ENCODE results near the gene IGSF3.
"Not testable (repeated sequence)": the region's sequence is repeated elsewhere in the genome, so short reads cannot be mapped to it uniquely, and the experiment has no call there.

The IGSF3 gene

GRCh38 chr1:116671912-116672311 lies 4.4 kb upstream of the IGSF3 start:
- no peaks in the 10 kb centered on the region for H3K9me3 ChIP-seq (ENCODE audit: low read length)
- no peaks in the 10 kb centered on the region for H3K27me3 ChIP-seq (ENCODE audit: control insufficient read depth in 1 of 2, insufficient read depth in 2 of 2, low read length in 2 of 2)
- no peak overlapping the region for H3K9ac ChIP-seq (ENCODE audit: low read length)
- H3K36me3 ChIP-seq (ENCODE audit: insufficient read depth, low read length) = no peaks in the 10 kb centered on the region
- no peak overlapping the region for H3K27ac ChIP-seq (ENCODE audit: low read depth, low read length)
- H3K4me1 ChIP-seq (ENCODE audit: insufficient read depth, low read length) = no peaks in the 10 kb centered on the region
- no peak overlapping the region for H3K4me3 ChIP-seq (ENCODE audit: low read depth in 1 of 2, low read length in 2 of 2)

- no peaks in the 10 kb centered on the region for H3K4me1 ChIP-seq (ENCODE audit: insufficient read depth, low read length)
- H3K27ac ChIP-seq (ENCODE audit: low read depth, low read length) = no peak overlapping the region
- H3K36me3 ChIP-seq (ENCODE audit: insufficient read depth, low read length) = no peaks in the 10 kb centered on the region
- no peak overlapping the region for H3K9ac ChIP-seq (ENCODE audit: low read length)
- no peaks in the 10 kb centered on the region for H3K9me3 ChIP-seq (ENCODE audit: low read length)
- no peak overlapping the region for H3K4me3 ChIP-seq (ENCODE audit: low read depth in 1 of 2, low read length in 2 of 2)
- H3K27me3 ChIP-seq (ENCODE audit: control insufficient read depth in 1 of 2, insufficient read depth in 2 of 2, low read length in 2 of 2) = no peaks in the 10 kb centered on the region
Observed at GRCh38 chr1:116671072-116671760, 3.7 kb upstream of the IGSF3 start.

DNA sequence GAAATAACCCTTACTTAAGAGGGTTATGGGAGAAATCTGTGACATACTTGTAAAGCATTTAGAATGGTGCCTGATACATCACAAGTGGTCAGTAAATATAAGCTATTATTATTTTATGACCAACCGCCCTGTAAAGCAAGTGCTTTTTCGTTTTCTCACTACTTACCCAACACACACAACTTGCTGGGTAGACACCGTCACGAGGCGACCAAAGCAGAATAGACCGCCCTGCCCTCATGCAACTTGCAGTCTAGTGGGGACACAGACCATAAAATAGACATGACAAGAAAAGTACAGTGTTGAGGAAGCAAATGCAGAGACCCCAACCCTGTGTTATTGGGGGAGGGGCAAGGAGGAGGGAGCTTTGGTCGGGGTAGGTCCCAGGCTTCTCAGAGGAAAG lies 744 bp upstream of the IGSF3 start:
- Histone ChIP-seq H3K9ac (ENCODE audit: low read length) (no peak overlapping the region), H3K4me1 (ENCODE audit: insufficient read depth, low read length) (no peaks in the 10 kb centered on the region), H3K9me3 (ENCODE audit: low read length) (no peaks in the 10 kb centered on the region), H3K4me3 (ENCODE audit: low read depth in 1 of 2, low read length in 2 of 2) (peak overlapping the region in 1 of 2 donors; percentile 82), H3K27ac (ENCODE audit: low read depth, low read length) (peak overlapping the region; percentile 13), H3K36me3 (ENCODE audit: insufficient read depth, low read length) (no peaks in the 10 kb centered on the region), H3K27me3 (ENCODE audit: control insufficient read depth in 1 of 2, insufficient read depth in 2 of 2, low read length in 2 of 2) (no peaks in the 10 kb centered on the region)

GRCh38 chr1:116667078-116667574 lies 407 bp downstream of the IGSF3 start:
- Histone ChIP-seq H3K27ac (ENCODE audit: low read depth, low read length) (no peak overlapping the region), H3K4me1 (ENCODE audit: insufficient read depth, low read length) (no peaks in the 10 kb centered on the region), H3K9me3 (ENCODE audit: low read length) (no peaks in the 10 kb centered on the region), H3K4me3 (ENCODE audit: low read depth in 1 of 2, low read length in 2 of 2) (peak overlapping the region; percentile 71 to 82), H3K27me3 (ENCODE audit: control insufficient read depth in 1 of 2, insufficient read depth in 2 of 2, low read length in 2 of 2) (no peaks in the 10 kb centered on the region), H3K36me3 (ENCODE audit: insufficient read depth, low read length) (no peaks in the 10 kb centered on the region), H3K9ac (ENCODE audit: low read length) (no peak overlapping the region)

DNA sequence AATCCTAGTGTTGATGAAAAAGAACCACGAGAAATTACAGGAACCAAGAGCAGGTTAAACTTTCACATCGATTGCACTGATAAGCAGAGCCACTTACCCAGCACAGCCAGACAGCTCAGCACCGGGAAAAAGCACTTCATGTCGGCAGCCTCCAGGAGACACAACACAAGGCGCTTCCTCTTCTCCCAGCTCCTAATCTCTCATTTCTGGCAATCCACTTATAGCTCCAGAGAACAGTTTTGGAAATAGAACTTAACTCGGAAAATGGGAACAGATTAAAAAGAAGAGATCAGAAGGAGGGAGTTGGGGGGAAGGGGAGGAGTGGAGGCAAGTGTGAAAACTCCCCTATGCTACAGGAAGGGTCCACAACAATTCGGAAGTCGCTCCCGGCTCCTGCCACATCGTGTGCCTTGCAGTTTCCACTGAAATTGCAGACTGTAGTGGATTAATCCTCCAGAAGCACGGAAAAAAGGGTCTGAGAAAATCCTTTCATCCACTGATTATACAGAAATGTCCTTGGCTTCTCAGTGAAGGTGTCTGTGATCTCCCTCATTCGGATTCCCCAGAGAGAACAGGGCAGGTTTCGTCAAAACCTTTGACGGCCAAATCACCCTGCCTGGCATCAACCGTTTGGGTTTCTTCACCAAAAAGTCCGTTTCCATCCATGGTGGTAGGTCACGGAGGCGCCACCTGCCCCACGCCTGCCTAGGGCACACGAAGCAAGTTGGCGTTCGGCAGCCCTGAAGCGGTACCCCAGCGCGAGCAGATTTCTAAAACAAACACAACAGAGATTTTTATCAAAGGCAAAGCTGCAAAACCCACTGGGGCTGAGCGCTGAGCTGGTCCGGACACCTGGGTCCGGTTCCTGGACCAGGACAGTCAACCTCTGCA lies 1.1 kb downstream of the IGSF3 start:
- H3K27ac ChIP-seq (ENCODE audit: low read depth, low read length) = peak overlapping the region; percentile 3

DNA sequence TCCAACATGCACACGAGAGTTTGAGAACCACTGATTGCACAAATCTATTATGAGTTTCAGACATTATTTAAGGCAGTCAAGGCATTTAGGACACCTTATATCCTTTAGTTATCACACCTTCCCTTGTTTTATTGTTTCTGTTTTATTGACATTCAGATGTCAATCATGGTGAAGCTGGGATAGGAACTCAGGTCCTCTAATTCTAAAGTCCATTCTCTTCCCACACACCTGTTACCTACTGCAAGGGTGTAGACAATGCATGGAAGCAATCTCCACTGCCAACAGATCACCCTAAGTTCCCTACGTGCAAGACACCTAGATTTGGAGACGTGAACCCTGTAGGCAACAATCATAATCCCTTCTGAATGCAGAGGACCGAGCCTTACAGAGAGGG lies 2.6 kb downstream of the IGSF3 start:
- Histone ChIP-seq H3K36me3 (ENCODE audit: insufficient read depth, low read length) (no peaks in the 10 kb centered on the region), H3K9ac (ENCODE audit: low read length) (no peak overlapping the region), H3K27me3 (ENCODE audit: control insufficient read depth in 1 of 2, insufficient read depth in 2 of 2, low read length in 2 of 2) (no peaks in the 10 kb centered on the region), H3K4me3 (ENCODE audit: low read depth in 1 of 2, low read length in 2 of 2) (no peak overlapping the region), H3K9me3 (ENCODE audit: low read length) (no peaks in the 10 kb centered on the region), H3K4me1 (ENCODE audit: insufficient read depth, low read length) (no peaks in the 10 kb centered on the region), H3K27ac (ENCODE audit: low read depth, low read length) (no peak overlapping the region)

More for the DNA sequence above, 1.1 kb downstream of the IGSF3 start:
- Histone ChIP-seq H3K4me1 (ENCODE audit: insufficient read depth, low read length) (no peaks in the 10 kb centered on the region), H3K36me3 (ENCODE audit: insufficient read depth, low read length) (no peaks in the 10 kb centered on the region), H3K9ac (ENCODE audit: low read length) (no peak overlapping the region), H3K27me3 (ENCODE audit: control insufficient read depth in 1 of 2, insufficient read depth in 2 of 2, low read length in 2 of 2) (no peaks in the 10 kb centered on the region), H3K9me3 (ENCODE audit: low read length) (no peaks in the 10 kb centered on the region), H3K4me3 (ENCODE audit: low read depth in 1 of 2, low read length in 2 of 2) (peak overlapping the region; percentile 71 to 82)

DNA sequence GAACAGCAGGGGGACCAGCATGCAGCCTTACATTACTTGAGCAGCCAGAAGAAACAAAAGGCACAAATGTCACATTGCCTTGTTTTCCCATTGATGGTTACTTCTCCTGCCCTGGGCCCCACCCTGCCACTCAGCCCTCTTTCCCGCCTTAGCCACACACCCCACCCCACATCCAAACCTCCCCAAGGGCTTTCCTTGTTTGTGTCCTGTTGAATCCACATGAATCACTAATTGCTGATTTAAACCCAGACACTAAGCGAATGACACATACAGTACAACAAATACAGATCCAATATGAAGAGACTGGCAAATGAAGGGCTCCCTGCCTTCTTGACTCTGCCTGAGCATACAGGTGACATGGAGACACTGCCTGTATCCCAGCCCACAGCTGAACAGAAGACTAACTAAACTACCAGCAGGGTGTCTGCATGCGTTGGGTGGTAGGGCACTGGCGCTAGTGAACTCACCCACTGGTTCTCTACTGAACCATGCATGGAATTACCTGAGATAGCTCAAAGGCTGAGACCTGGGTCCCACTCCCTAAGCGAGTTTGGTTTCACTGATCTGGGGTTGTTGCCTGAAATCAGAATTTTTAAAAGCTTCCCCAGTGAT lies 3.1 kb downstream of the IGSF3 start:
- Histone ChIP-seq H3K36me3 (ENCODE audit: insufficient read depth, low read length) (no peaks in the 10 kb centered on the region), H3K27me3 (ENCODE audit: control insufficient read depth in 1 of 2, insufficient read depth in 2 of 2, low read length in 2 of 2) (no peaks in the 10 kb centered on the region), H3K9ac (ENCODE audit: low read length) (no peak overlapping the region), H3K4me3 (ENCODE audit: low read depth in 1 of 2, low read length in 2 of 2) (no peak overlapping the region), H3K27ac (ENCODE audit: low read depth, low read length) (no peak overlapping the region), H3K9me3 (ENCODE audit: low read length) (no peaks in the 10 kb centered on the region), H3K4me1 (ENCODE audit: insufficient read depth, low read length) (no peaks in the 10 kb centered on the region)

GRCh38 chr1:116663821-116664220 lies 3.7 kb downstream of the IGSF3 start:
- Histone ChIP-seq H3K4me3 (ENCODE audit: low read depth in 1 of 2, low read length in 2 of 2) (no peak overlapping the region), H3K9ac (ENCODE audit: low read length) (no peak overlapping the region), H3K36me3 (ENCODE audit: insufficient read depth, low read length) (no peaks in the 10 kb centered on the region), H3K27ac (ENCODE audit: low read depth, low read length) (no peak overlapping the region), H3K9me3 (ENCODE audit: low read length) (no peaks in the 10 kb centered on the region), H3K4me1 (ENCODE audit: insufficient read depth, low read length) (no peaks in the 10 kb centered on the region), H3K27me3 (ENCODE audit: control insufficient read depth in 1 of 2, insufficient read depth in 2 of 2, low read length in 2 of 2) (no peaks in the 10 kb centered on the region)

- Histone ChIP-seq H3K9me3 (ENCODE audit: low read length) (no peaks in the 10 kb centered on the region), H3K36me3 (ENCODE audit: insufficient read depth, low read length) (no peaks in the 10 kb centered on the region), H3K27ac (ENCODE audit: low read depth, low read length) (no peak overlapping the region), H3K4me1 (ENCODE audit: insufficient read depth, low read length) (no peaks in the 10 kb centered on the region), H3K9ac (ENCODE audit: low read length) (no peak overlapping the region), H3K4me3 (ENCODE audit: low read depth in 1 of 2, low read length in 2 of 2) (no peak overlapping the region), H3K27me3 (ENCODE audit: control insufficient read depth in 1 of 2, insufficient read depth in 2 of 2, low read length in 2 of 2) (no peaks in the 10 kb centered on the region)
Observed at GRCh38 chr1:116661633-116662032, 5.9 kb downstream of the IGSF3 start.

DNA sequence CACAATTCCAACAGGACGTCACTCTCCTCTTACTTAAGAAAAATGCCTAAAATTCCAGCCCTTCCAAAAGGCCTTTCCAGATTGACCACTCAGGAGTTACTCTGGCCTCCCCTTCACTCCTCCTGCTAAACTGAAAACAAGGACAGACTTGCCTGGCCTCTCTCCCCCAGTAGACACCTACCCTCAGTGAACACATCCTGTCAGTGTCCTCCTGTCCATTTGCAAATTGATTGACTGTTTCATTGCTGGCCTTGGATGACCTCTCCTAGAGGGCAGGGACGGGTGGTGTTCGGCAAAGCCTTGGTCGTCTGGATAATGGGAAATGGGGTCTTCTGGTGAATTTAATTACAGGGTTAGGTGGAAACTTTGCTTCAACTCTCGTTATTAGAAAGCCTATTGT lies 8.9 kb downstream of the IGSF3 start:
- not testable (repeated sequence) for H3K9ac ChIP-seq (ENCODE audit: low read length); H3K27ac ChIP-seq (ENCODE audit: low read depth, low read length); H3K27me3 ChIP-seq (ENCODE audit: control insufficient read depth in 1 of 2, insufficient read depth in 2 of 2, low read length in 2 of 2); H3K4me3 ChIP-seq (ENCODE audit: low read depth in 1 of 2, low read length in 2 of 2); H3K36me3 ChIP-seq (ENCODE audit: insufficient read depth, low read length); H3K9me3 ChIP-seq (ENCODE audit: low read length); H3K4me1 ChIP-seq (ENCODE audit: insufficient read depth, low read length)

DNA sequence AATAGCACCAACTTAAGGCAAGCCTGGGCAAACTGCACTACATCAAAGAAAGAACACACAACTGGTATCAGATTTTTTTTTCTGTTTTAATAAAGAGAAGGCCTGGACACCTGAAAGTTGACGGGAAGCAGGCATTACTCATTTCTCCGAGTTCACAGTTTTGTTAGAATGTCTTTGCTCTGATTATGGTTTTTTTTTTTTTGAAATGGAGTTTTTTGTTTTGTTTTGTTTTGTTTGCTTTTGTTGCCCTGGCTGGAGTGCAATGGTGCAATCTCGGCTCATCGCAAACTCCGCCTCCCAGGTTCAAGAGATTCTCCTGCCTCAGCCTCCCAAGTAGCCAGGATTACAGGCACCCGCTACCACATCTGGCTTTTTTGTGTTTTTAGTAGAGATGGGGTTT lies 9.7 kb downstream of the IGSF3 start:
- not testable (repeated sequence) for H3K4me3 ChIP-seq (ENCODE audit: low read depth in 1 of 2, low read length in 2 of 2); H3K4me1 ChIP-seq (ENCODE audit: insufficient read depth, low read length); H3K9me3 ChIP-seq (ENCODE audit: low read length); H3K27ac ChIP-seq (ENCODE audit: low read depth, low read length); H3K36me3 ChIP-seq (ENCODE audit: insufficient read depth, low read length); H3K9ac ChIP-seq (ENCODE audit: low read length); H3K27me3 ChIP-seq (ENCODE audit: control insufficient read depth in 1 of 2, insufficient read depth in 2 of 2, low read length in 2 of 2)
